Measurements from ENCODE around the gene CLEC2D.
"Not testable (repeated sequence)": the region's sequence is repeated elsewhere in the genome, so short reads cannot be mapped to it uniquely, and the experiment has no call there.

CLEC2D gene

GRCh38 chr12:9668161-9669018 is 1.1 kb upstream of the CLEC2D start:
- Histone ChIP-seq H3K9me3 (no peaks in the 10 kb centered on the region), H3K4me3 (ENCODE audit: low read depth, low read length) (no peak overlapping the region), H3K27me3 (no peaks in the 10 kb centered on the region), H3K36me3 (no peaks in the 10 kb centered on the region), H3K4me1 (no peaks in the 10 kb centered on the region; the same call in 1 of the 2 replicates)
- no peak for TF ChIP-seq CTCF (IDR thresholded peaks at IDR 0.05; ENCODE audit: low read depth, low read length)
- no peak for DNase-seq

- no peak for DNase-seq
- no peaks in the 10 kb centered on the region for H3K9me3 ChIP-seq
- no peak for TF ChIP-seq CTCF (IDR thresholded peaks at IDR 0.05; ENCODE audit: low read depth, low read length)
- H3K4me3 ChIP-seq (ENCODE audit: low read depth, low read length), result no peak overlapping the region
- H3K27me3 ChIP-seq, result no peaks in the 10 kb centered on the region
- H3K4me1 ChIP-seq, result peaks cover 4% of the 10 kb centered on the region
- H3K36me3 ChIP-seq, result no peaks in the 10 kb centered on the region
These were observed 540 bp upstream of the CLEC2D start for GRCh38 chr12:9669019-9669326.

- not testable (repeated sequence) for H3K27me3 ChIP-seq; H3K4me3 ChIP-seq (ENCODE audit: low read depth, low read length)
These were observed 2.8 kb downstream of the CLEC2D start for GRCh38 chr12:9672340-9672739.

GRCh38 chr12:9673404-9674225 is 4.1 kb downstream of the CLEC2D start:
- peak overlapping the region; percentile 5; the same call in 1 of the 2 replicates for H3K4me3 ChIP-seq (ENCODE audit: low read depth, low read length)
- DNase-seq, result peak; percentile 68
- TF ChIP-seq CTCF (IDR thresholded peaks at IDR 0.05; ENCODE audit: low read depth, low read length), result no peak
- no peaks in the 10 kb centered on the region for H3K36me3 ChIP-seq
- H3K4me1 ChIP-seq, result peaks cover 7% of the 10 kb centered on the region
- H3K9me3 ChIP-seq, result no peaks in the 10 kb centered on the region
- H3K27me3 ChIP-seq, result no peaks in the 10 kb centered on the region

More at GRCh38 chr12:9672340-9672739, 2.8 kb downstream of the CLEC2D start:
- not testable (repeated sequence) for H3K36me3 ChIP-seq, H3K9me3 ChIP-seq, DNase-seq, H3K4me1 ChIP-seq

GRCh38 chr12:9674226-9674590 is 4.7 kb downstream of the CLEC2D start:
- H3K27me3 ChIP-seq, result no peaks in the 10 kb centered on the region
- H3K4me1 ChIP-seq, result peaks cover 7% of the 10 kb centered on the region
- no peak for TF ChIP-seq CTCF (IDR thresholded peaks at IDR 0.05; ENCODE audit: low read depth, low read length)
- H3K36me3 ChIP-seq, result no peaks in the 10 kb centered on the region
- H3K9me3 ChIP-seq, result no peaks in the 10 kb centered on the region
- no peak overlapping the region for H3K4me3 ChIP-seq (ENCODE audit: low read depth, low read length)
- no peak for DNase-seq

GRCh38 chr12:9682508-9682907 is 13.0 kb downstream of the CLEC2D start:
- H3K36me3 ChIP-seq; H3K4me1 ChIP-seq; DNase-seq; H3K4me3 ChIP-seq (ENCODE audit: low read depth, low read length); H3K27me3 ChIP-seq; H3K9me3 ChIP-seq: not testable (repeated sequence)

- not testable (repeated sequence) for H3K4me3 ChIP-seq (ENCODE audit: low read depth, low read length); DNase-seq; H3K4me1 ChIP-seq; H3K36me3 ChIP-seq; H3K27me3 ChIP-seq; H3K9me3 ChIP-seq
These were observed 13.4 kb downstream of the CLEC2D start for GRCh38 chr12:9682949-9683348.

- H3K27me3 ChIP-seq; H3K36me3 ChIP-seq; DNase-seq; H3K9me3 ChIP-seq; H3K4me1 ChIP-seq; H3K4me3 ChIP-seq (ENCODE audit: low read depth, low read length): not testable (repeated sequence)
These were observed 15.9 kb downstream of the CLEC2D start for GRCh38 chr12:9685366-9685765.

Data from BE2C (cell line).